Gastrocnemius medialis (tissue), 4 donors: Measurements from ENCODE around the gene ENPP1.

Source experiments
- POLR2A ChIP-seq, 2 donors: fragments of 450-650 bp; IDR thresholded peaks; one replicate each; pipeline ENCODE4 v1.6.1; 2017; ENCODE audit warnings: antibody characterized with exemption in 2 of 2, mild to moderate bottlenecking in 2 of 2, moderate library complexity in 2 of 2
- TF ChIP-seq, protein P1 (sequence below), 5 experiments: fragments of 450-650 bp in 3 of 5; fragments of 200-600 bp in 2 of 5; sonication (generic) in 2 of 5; IDR thresholded peaks in 4 of 5; conservative IDR thresholded peaks in 1 of 5; 1 replicate in 4 of 5; 2 replicates in 1 of 5; pipeline ENCODE4 v1.5.1; 2016 to 2019; ENCODE audit warnings: antibody characterized with exemption in 5 of 5, mild to moderate bottlenecking in 3 of 5, moderate library complexity in 3 of 5

DNA sequence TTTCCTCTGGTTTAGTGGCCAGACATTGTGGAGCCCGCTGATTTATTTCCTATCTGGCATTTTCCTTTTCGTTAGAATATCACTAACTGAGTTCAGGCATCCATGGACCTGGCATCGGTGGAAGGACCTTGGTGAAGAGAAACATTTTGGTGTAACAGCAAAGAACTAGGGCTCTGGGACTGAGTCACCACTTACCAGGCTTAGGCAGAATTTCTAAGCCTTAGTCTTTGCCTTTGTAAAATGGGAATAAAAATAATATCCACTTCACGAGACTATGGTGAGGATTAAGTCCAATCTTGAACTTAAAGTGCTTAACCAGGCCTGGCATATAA is 42.0 kb upstream of the ENPP1 start:
- TF ChIP-seq, protein P1, sequence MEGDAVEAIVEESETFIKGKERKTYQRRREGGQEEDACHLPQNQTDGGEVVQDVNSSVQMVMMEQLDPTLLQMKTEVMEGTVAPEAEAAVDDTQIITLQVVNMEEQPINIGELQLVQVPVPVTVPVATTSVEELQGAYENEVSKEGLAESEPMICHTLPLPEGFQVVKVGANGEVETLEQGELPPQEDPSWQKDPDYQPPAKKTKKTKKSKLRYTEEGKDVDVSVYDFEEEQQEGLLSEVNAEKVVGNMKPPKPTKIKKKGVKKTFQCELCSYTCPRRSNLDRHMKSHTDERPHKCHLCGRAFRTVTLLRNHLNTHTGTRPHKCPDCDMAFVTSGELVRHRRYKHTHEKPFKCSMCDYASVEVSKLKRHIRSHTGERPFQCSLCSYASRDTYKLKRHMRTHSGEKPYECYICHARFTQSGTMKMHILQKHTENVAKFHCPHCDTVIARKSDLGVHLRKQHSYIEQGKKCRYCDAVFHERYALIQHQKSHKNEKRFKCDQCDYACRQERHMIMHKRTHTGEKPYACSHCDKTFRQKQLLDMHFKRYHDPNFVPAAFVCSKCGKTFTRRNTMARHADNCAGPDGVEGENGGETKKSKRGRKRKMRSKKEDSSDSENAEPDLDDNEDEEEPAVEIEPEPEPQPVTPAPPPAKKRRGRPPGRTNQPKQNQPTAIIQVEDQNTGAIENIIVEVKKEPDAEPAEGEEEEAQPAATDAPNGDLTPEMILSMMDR (IDR thresholded peaks at IDR 0.05 in 4 of 5, conservative IDR thresholded peaks at IDR 0.05 in 1 of 5): no peak
- TF ChIP-seq POLR2A (IDR thresholded peaks at IDR 0.05): no peak
